ENCODE results near the gene CALD1.

The CALD1 gene

GRCh38 chr7:134925766-134926165 is 146.3 kb downstream of the CALD1 start:
- Histone ChIP-seq H3K27ac (ENCODE audit: low read depth, low read length, severe bottlenecking) (no peak overlapping the region), H3K36me3 (ENCODE audit: control insufficient read depth, insufficient read depth, low read length) (peaks cover 68% of the 10 kb centered on the region), H3K9me3 (ENCODE audit: control insufficient read depth, low read length) (no peaks in the 10 kb centered on the region), H3K4me1 (ENCODE audit: control insufficient read depth, insufficient read depth, low read length, poor library complexity, severe bottlenecking) (no peaks in the 10 kb centered on the region), H3K4me3 (ENCODE audit: extremely low read depth, insufficient read depth, low read length, poor library complexity, severe bottlenecking) (no peak overlapping the region)
- WGBS, 2 experiments (ENCODE audit: insufficient coverage in 2 of 2): 96 to 97% methylated on average over 4 of the region's 5 CpGs

DNA sequence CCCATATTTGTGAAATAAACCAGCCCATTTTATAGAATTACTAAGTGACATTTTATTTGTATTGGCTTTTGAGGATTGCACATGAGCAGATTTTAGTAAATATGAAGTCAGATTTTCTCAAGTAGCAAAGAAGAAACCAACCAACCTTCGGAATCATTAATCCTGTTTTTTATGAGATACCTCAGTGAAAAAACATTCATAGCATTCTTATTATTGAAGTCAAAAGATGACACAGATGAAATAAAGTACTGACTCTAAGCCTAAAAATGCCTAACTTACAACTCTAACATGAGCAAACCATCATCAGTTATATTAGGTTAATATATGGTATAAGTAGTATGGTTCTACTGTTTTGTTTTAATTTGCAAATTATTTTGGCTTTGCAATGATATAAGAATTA is 147.0 kb downstream of the CALD1 start:
- Histone ChIP-seq H3K27ac (ENCODE audit: low read depth, low read length, severe bottlenecking) (no peak overlapping the region), H3K4me3 (ENCODE audit: extremely low read depth, insufficient read depth, low read length, poor library complexity, severe bottlenecking) (no peak overlapping the region), H3K4me1 (ENCODE audit: control insufficient read depth, insufficient read depth, low read length, poor library complexity, severe bottlenecking) (no peaks in the 10 kb centered on the region), H3K36me3 (ENCODE audit: control insufficient read depth, insufficient read depth, low read length) (peaks cover 68% of the 10 kb centered on the region), H3K9me3 (ENCODE audit: control insufficient read depth, low read length) (no peaks in the 10 kb centered on the region)
- WGBS, 2 experiments (ENCODE audit: insufficient coverage in 2 of 2): no CpG with 5 or more reads among the region's 1 CpG

DNA sequence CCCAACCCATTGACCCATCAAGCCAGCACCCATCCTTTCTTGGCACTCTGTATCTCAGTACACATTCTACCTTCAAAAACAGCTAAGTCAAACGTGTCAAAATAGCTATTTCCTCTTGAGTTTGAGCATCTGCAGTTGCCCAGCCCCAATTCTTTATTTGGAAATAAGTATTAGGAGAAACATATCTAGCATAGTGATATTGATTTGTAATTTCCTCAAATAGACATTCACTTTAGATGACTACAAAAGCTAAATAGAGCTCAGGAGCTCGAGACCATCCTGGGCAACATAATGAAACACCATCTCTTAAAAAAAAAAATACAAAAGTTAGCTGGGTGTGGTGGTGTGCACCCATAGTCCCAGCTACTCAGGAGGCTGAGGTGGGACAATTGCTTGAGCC is 147.6 kb downstream of the CALD1 start:
- WGBS, 2 experiments (ENCODE audit: insufficient coverage in 2 of 2): no CpG with 5 or more reads among the region's 2 CpGs
- H3K4me3 ChIP-seq (ENCODE audit: extremely low read depth, insufficient read depth, low read length, poor library complexity, severe bottlenecking): no peak overlapping the region
- H3K4me1 ChIP-seq (ENCODE audit: control insufficient read depth, insufficient read depth, low read length, poor library complexity, severe bottlenecking): peaks cover 3% of the 10 kb centered on the region
- no peak overlapping the region for H3K27ac ChIP-seq (ENCODE audit: low read depth, low read length, severe bottlenecking)
- no peaks in the 10 kb centered on the region for H3K9me3 ChIP-seq (ENCODE audit: control insufficient read depth, low read length)
- peaks cover 72% of the 10 kb centered on the region for H3K36me3 ChIP-seq (ENCODE audit: control insufficient read depth, insufficient read depth, low read length)

- Histone ChIP-seq H3K27ac (ENCODE audit: low read depth, low read length, severe bottlenecking) (no peak overlapping the region), H3K36me3 (ENCODE audit: control insufficient read depth, insufficient read depth, low read length) (peaks cover 73% of the 10 kb centered on the region), H3K4me3 (ENCODE audit: extremely low read depth, insufficient read depth, low read length, poor library complexity, severe bottlenecking) (no peak overlapping the region), H3K9me3 (ENCODE audit: control insufficient read depth, low read length) (no peaks in the 10 kb centered on the region), H3K4me1 (ENCODE audit: control insufficient read depth, insufficient read depth, low read length, poor library complexity, severe bottlenecking) (peaks cover 9% of the 10 kb centered on the region)
- no CpG with 5 or more reads among the region's 3 CpGs for WGBS, 2 experiments (ENCODE audit: insufficient coverage in 2 of 2)
These were observed 148.3 kb downstream of the CALD1 start for GRCh38 chr7:134927723-134928122.

DNA sequence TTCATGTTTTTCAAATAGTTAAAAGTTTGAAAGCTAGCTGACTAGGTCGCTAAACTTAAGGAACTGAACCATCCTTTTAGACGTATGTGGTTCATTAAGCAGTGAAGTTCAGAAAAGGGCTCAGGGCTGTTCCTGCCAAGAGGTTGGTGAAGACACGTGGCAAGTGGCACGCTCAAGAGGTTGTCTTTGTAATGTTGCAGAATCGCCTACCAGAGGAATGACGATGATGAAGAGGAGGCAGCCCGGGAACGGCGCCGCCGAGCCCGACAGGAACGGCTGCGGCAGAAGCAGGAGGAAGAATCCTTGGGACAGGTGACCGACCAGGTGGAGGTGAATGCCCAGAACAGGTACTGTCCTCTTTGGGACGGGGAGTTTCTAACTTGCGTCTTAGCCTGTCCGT is 149.1 kb downstream of the CALD1 start:
- no peak overlapping the region for H3K4me3 ChIP-seq (ENCODE audit: extremely low read depth, insufficient read depth, low read length, poor library complexity, severe bottlenecking)
- peaks cover 11% of the 10 kb centered on the region for H3K4me1 ChIP-seq (ENCODE audit: control insufficient read depth, insufficient read depth, low read length, poor library complexity, severe bottlenecking)
- peaks cover 73% of the 10 kb centered on the region for H3K36me3 ChIP-seq (ENCODE audit: control insufficient read depth, insufficient read depth, low read length)
- no peaks in the 10 kb centered on the region for H3K9me3 ChIP-seq (ENCODE audit: control insufficient read depth, low read length)
- no peak overlapping the region for H3K27ac ChIP-seq (ENCODE audit: low read depth, low read length, severe bottlenecking)
- WGBS, 2 experiments (ENCODE audit: insufficient coverage in 2 of 2): 96 to 99% methylated on average over 15 of the region's 18 CpGs

GRCh38 chr7:134931487-134931886 is 152.1 kb downstream of the CALD1 start:
- Histone ChIP-seq H3K9me3 (ENCODE audit: control insufficient read depth, low read length) (no peaks in the 10 kb centered on the region), H3K4me1 (ENCODE audit: control insufficient read depth, insufficient read depth, low read length, poor library complexity, severe bottlenecking) (peaks cover 18% of the 10 kb centered on the region), H3K27ac (ENCODE audit: low read depth, low read length, severe bottlenecking) (no peak overlapping the region), H3K36me3 (ENCODE audit: control insufficient read depth, insufficient read depth, low read length) (peaks cover 80% of the 10 kb centered on the region), H3K4me3 (ENCODE audit: extremely low read depth, insufficient read depth, low read length, poor library complexity, severe bottlenecking) (no peak overlapping the region)
- WGBS, 2 experiments (ENCODE audit: insufficient coverage in 2 of 2): 100% methylated on average over 1 of the region's 1 CpG; no CpG with 5 or more reads in 1 of the 2 experiments

DNA sequence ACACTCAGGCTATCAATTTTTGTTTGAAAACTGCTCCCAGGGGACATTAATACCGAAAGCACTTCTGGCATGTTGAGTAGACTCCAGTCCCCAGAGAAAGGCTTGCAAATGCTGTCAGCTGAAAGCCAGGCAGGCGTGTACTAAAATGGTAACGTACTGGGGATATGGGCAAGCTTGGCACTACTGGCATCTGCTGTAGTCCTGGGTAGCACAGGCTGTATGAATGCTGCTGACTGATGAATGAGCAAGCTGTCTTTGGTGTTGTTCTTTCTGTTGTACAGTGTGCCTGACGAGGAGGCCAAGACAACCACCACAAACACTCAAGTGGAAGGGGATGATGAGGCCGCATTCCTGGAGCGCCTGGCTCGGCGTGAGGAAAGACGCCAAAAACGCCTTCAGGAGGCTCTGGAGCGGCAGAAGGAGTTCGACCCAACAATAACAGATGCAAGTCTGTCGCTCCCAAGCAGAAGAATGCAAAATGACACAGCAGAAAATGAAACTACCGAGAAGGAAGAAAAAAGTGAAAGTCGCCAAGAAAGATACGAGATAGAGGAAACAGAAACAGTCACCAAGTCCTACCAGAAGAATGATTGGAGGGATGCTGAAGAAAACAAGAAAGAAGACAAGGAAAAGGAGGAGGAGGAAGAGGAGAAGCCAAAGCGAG is 153.4 kb downstream of the CALD1 start:
- H3K36me3 ChIP-seq (ENCODE audit: control insufficient read depth, insufficient read depth, low read length): peaks cover 92% of the 10 kb centered on the region
- 92 to 94% methylated on average over 13 to 15 of the region's 17 CpGs for WGBS, 2 experiments (ENCODE audit: insufficient coverage in 2 of 2)

DNA sequence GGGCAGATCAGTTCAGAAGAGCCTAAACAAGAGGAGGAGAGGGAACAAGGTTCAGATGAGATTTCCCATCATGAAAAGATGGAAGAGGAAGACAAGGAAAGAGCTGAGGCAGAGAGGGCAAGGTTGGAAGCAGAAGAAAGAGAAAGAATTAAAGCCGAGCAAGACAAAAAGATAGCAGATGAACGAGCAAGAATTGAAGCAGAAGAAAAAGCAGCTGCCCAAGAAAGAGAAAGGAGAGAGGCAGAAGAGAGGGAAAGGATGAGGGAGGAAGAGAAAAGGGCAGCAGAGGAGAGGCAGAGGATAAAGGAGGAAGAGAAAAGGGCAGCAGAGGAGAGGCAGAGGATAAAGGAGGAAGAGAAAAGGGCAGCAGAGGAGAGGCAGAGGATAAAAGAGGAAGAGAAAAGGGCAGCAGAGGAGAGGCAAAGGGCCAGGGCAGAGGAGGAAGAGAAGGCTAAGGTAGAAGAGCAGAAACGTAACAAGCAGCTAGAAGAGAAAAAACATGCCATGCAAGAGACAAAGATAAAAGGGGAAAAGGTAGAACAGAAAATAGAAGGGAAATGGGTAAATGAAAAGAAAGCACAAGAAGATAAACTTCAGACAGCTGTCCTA is 154.1 kb downstream of the CALD1 start:
- peaks cover 30% of the 10 kb centered on the region for H3K4me1 ChIP-seq (ENCODE audit: control insufficient read depth, insufficient read depth, low read length, poor library complexity, severe bottlenecking)
- H3K4me3 ChIP-seq (ENCODE audit: extremely low read depth, insufficient read depth, low read length, poor library complexity, severe bottlenecking): no peak overlapping the region
- peaks cover 95% of the 10 kb centered on the region for H3K36me3 ChIP-seq (ENCODE audit: control insufficient read depth, insufficient read depth, low read length)
- H3K27ac ChIP-seq (ENCODE audit: low read depth, low read length, severe bottlenecking): no peak overlapping the region
- H3K9me3 ChIP-seq (ENCODE audit: control insufficient read depth, low read length): no peaks in the 10 kb centered on the region
- 91 to 96% methylated on average over 3 of the region's 3 CpGs for WGBS, 2 experiments (ENCODE audit: insufficient coverage in 2 of 2)

More for the DNA sequence above, 153.4 kb downstream of the CALD1 start:
- H3K4me3 ChIP-seq (ENCODE audit: extremely low read depth, insufficient read depth, low read length, poor library complexity, severe bottlenecking): no peak overlapping the region
- peaks cover 28% of the 10 kb centered on the region for H3K4me1 ChIP-seq (ENCODE audit: control insufficient read depth, insufficient read depth, low read length, poor library complexity, severe bottlenecking)
- no peak overlapping the region for H3K27ac ChIP-seq (ENCODE audit: low read depth, low read length, severe bottlenecking)
- H3K9me3 ChIP-seq (ENCODE audit: control insufficient read depth, low read length): no peaks in the 10 kb centered on the region

DNA sequence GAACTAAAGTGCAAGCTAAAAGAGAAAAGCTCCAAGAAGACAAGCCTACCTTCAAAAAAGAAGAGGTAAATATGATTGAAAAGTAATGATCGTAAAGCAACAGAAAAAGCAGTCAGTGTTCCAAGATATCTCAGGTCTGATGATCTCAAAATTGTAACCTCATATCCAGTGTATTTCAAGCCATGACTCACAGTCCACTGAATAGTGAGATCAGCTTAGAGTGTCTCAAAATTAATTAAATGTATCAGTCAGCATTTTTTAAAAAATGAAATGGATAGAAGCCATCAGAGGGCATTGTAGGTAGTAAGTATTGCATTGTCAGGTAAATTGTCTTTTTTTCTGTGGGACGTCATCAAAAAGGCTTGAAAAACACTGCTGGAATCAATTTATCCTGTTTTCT is 156.3 kb downstream of the CALD1 start:
- peak overlapping the region; percentile 24 for H3K27ac ChIP-seq (ENCODE audit: low read depth, low read length, severe bottlenecking)
- H3K4me3 ChIP-seq (ENCODE audit: extremely low read depth, insufficient read depth, low read length, poor library complexity, severe bottlenecking): no peak overlapping the region
- H3K36me3 ChIP-seq (ENCODE audit: control insufficient read depth, insufficient read depth, low read length): peaks cover 83% of the 10 kb centered on the region
- peaks cover 47% of the 10 kb centered on the region for H3K4me1 ChIP-seq (ENCODE audit: control insufficient read depth, insufficient read depth, low read length, poor library complexity, severe bottlenecking)
- no peaks in the 10 kb centered on the region for H3K9me3 ChIP-seq (ENCODE audit: control insufficient read depth, low read length)
- WGBS, 2 experiments (ENCODE audit: insufficient coverage in 2 of 2): 83% methylated on average over 1 of the region's 2 CpGs; no CpG with 5 or more reads in 1 of the 2 experiments

GRCh38 chr7:134936893-134937510 is 157.6 kb downstream of the CALD1 start:
- peaks cover 58% of the 10 kb centered on the region for H3K4me1 ChIP-seq (ENCODE audit: control insufficient read depth, insufficient read depth, low read length, poor library complexity, severe bottlenecking)
- peaks cover 85% of the 10 kb centered on the region for H3K36me3 ChIP-seq (ENCODE audit: control insufficient read depth, insufficient read depth, low read length)
- peak overlapping the region; percentile 16 for H3K27ac ChIP-seq (ENCODE audit: low read depth, low read length, severe bottlenecking)

GRCh38 chr7:134938141-134938540 is 158.7 kb downstream of the CALD1 start:
- Histone ChIP-seq H3K4me3 (ENCODE audit: extremely low read depth, insufficient read depth, low read length, poor library complexity, severe bottlenecking) (no peak overlapping the region), H3K36me3 (ENCODE audit: control insufficient read depth, insufficient read depth, low read length) (peaks cover 78% of the 10 kb centered on the region), H3K27ac (ENCODE audit: low read depth, low read length, severe bottlenecking) (no peak overlapping the region), H3K9me3 (ENCODE audit: control insufficient read depth, low read length) (no peaks in the 10 kb centered on the region), H3K4me1 (ENCODE audit: control insufficient read depth, insufficient read depth, low read length, poor library complexity, severe bottlenecking) (peaks cover 51% of the 10 kb centered on the region)
- WGBS, 2 experiments (ENCODE audit: insufficient coverage in 2 of 2): 94 to 97% methylated on average over 3 to 4 of the region's 4 CpGs

More at GRCh38 chr7:134936893-134937510, 157.6 kb downstream of the CALD1 start:
- Histone ChIP-seq H3K9me3 (ENCODE audit: control insufficient read depth, low read length) (no peaks in the 10 kb centered on the region), H3K4me3 (ENCODE audit: extremely low read depth, insufficient read depth, low read length, poor library complexity, severe bottlenecking) (no peak overlapping the region)
- 51 to 64% methylated on average over 3 of the region's 3 CpGs for WGBS, 2 experiments (ENCODE audit: insufficient coverage in 2 of 2)

Data from mesodermal cell (in vitro differentiated cells).